ENCODE results near the gene CD55.

The CD55 gene, protein sequence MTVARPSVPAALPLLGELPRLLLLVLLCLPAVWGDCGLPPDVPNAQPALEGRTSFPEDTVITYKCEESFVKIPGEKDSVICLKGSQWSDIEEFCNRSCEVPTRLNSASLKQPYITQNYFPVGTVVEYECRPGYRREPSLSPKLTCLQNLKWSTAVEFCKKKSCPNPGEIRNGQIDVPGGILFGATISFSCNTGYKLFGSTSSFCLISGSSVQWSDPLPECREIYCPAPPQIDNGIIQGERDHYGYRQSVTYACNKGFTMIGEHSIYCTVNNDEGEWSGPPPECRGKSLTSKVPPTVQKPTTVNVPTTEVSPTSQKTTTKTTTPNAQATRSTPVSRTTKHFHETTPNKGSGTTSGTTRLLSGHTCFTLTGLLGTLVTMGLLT

DNA sequence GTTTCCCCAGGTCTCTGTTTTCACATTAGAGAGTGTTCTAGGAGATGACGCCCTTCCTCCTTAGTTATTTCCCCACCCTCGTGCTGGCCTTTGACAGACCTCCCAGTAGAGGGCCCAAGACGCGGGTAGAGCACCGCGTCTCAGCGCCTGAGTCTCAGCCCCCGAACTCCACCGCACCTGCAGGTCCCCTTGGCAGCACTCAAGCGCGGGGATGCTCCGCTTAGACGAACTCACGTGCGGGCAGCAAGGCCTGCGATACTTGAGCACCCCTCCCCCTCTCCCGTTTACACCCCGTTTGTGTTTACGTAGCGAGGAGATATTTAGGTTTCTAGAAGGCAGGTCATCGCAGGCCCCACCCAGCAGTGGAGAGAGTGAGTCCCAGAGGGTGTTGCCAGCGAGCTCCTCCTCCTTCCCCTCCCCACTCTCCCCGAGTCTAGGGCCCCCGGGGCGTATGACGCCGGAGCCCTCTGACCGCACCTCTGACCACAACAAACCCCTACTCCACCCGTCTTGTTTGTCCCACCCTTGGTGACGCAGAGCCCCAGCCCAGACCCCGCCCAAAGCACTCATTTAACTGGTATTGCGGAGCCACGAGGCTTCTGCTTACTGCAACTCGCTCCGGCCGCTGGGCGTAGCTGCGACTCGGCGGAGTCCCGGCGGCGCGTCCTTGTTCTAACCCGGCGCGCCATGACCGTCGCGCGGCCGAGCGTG lies at the start of gene CD55:
TSS of gene CD55 (plus strand) at position 600 of the 711 bp plus-strand sequence. CDS start at position 688, 88 bp downstream.
- H3K4me3 ChIP-seq (ENCODE audit: low read depth, low read length) = peak within 1 kb of the TSS; percentile 84

DNA sequence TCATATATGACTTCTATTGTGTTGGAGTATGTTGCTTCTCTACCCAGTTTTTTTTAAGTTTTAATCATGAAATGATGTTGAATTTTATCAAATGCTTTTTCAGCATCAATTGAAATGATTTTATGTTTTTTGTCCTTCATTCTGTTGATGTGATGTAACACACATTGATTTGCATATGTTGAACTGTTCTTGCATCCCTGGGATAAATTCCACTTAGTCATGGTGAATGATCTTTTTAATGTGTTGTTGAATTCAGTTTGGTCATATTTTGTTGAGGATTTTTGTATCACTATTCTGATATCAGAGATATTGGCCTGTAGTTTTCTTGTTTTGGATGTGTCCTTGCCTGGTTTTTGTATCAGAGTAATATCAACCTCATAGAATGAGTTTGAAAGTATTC lies 46.6 kb upstream of the CD55 start:
- no peak overlapping the region for H3K4me3 ChIP-seq (ENCODE audit: low read depth, low read length)

DNA sequence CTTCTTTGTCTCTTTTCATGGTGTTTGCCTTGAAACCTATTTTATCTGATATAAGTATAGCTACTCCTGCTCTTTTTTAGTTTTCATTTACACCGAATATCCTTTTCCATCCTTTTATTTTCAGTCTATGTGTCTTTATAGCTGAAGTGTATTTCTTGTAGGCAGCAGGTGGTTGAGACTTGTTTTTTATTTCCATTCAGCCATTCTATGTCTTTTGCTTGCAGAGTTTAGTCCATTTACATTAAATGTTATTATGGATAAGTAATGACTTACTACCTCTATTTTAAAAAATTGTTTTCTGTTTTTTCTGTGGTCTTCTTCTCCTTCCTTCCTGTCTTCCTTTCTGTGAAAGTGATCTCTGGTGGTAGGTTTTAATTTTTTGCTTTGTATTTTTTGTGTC lies 45.0 kb upstream of the CD55 start:
- H3K4me3 ChIP-seq (ENCODE audit: low read depth, low read length) = no peak overlapping the region

DNA sequence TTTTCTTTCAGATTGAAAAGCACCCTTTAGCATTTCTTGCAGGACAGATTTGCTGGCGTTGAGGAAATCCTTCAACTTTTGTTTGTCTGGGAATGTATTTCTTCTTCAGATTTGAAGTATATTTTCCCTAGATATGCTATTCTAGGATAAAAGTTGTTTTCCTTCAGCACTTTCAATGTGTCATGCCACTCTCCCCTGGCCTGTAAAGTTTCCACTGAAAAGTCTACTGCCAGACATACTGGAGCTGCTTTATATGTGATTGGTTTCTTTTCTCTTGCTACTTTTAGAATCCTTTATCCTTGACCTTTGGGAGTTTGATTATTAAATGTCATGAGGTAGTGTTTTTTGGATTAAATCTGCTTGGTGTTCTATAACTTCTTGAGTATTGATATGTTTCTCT lies 44.2 kb upstream of the CD55 start:
- H3K4me3 ChIP-seq (ENCODE audit: low read depth, low read length) = no peak overlapping the region

DNA sequence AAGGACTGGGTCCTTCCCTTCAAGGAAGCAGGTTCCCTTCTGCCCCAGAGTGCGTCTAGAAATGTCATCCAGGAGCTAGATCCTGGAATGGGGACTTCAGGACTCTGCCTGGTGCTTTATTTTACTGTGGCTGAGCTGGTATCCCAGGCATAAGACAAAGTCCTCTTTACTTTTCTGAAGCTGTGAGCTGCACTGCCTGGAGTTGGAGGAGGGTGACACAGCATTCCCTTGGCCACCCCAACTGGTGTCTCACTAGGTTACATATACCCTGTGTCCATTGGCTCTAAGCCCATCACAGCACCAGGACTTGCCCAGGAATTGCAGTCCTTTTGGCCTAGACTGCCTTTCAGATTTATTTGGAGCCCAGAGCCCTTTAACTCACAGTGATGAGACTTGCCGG lies 41.8 kb upstream of the CD55 start:
- H3K4me3 ChIP-seq (ENCODE audit: low read depth, low read length) = no peak overlapping the region

DNA sequence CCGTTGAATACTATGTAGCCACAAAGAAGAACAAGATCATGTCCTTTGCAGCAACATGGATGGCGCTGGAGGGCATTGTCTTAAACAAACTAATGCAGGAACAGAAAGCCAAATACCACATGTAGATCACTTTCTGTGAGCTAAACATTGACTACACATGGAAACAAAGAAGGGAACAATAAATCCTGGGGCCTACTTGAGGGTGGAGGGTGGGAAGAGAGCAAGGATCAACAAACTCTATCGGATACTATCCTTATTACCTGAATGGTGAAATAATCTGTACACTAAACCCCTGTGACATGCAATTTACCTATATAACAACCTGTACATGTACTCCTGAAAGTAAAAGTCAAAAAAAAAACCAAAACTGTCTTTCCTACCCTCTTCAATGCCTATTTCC lies 40.8 kb upstream of the CD55 start:
- no peak overlapping the region for H3K4me3 ChIP-seq (ENCODE audit: low read depth, low read length)

DNA sequence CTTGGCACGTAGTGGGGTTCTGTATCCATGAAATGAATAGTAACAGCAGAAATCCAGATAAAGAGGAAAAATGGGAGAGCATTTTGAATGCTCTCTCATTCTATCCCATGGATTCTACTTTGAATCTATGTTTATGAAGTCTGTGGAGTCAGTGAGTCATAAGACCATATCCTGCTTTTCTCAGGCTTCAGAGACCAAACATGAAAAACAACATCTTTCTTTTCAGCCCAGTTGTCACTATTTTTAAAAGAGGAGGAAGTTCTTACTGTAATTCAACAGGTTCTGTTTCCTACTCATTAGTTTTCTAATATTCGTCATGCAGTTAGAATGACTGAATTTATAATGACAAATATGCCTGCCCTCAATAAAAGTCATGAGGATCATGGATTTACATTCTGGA lies 39.4 kb upstream of the CD55 start:
- H3K4me3 ChIP-seq (ENCODE audit: low read depth, low read length) = no peak overlapping the region

DNA sequence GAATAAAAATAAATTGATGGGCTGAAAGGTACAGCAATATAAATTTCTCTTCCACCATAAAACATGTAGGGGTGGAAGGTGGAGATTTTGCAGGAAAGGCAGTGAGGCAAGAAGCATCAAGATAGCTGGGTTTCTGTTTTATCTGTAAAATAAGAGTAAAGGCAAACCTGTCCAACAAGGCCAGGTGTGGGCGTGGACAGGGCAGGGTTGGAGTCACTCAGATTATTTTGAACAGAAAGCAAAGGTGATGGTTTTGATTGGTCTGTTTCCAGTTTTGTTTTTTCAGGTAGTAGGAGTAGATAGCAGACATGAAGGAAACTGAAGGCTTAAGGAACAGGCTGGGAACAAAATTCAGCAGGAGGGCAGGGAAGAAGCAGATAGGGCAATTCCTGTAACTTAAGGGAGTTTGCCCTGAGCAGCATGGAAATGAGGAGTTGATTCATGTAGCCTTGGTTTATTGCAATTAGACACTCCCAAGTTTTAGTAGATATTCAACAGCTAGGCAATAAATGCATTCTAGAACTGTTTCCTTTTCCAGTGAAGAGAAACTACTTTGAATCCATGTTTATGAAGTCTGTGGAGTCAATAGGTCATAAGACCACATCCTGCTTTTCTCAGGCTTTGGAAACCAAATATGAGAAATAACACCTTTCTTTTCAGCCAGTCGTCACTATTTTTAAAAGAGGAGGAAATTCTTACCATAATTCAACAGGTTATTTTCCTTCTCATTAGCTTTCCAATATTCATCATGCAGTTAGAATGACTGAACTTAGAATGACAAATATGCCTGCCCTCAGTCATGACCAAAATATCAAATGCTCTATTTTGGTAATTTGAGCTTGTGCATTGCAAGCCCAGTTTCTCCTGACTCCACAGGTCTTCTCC lies 38.7 kb upstream of the CD55 start:
- H3K4me3 ChIP-seq (ENCODE audit: low read depth, low read length) = no peak overlapping the region

DNA sequence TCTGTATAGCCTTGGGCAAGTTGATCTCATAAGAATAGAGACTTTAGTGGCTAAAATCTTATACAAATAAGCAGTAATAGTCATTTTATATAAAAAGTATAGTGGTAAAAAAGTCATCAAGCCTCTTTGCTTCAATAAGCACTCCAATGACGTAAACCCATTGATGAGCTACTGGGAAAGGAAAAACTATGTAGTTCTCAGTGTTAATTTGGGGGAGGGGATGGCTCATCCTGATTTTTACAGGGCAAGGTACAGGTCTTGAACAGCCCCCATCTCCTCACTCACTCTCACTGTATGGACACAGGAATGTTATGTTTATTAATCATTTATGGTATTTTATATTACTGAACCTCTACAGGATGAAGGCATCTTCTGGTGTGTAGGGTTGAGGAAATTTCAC lies 38.1 kb upstream of the CD55 start:
- H3K4me3 ChIP-seq (ENCODE audit: low read depth, low read length) = no peak overlapping the region

DNA sequence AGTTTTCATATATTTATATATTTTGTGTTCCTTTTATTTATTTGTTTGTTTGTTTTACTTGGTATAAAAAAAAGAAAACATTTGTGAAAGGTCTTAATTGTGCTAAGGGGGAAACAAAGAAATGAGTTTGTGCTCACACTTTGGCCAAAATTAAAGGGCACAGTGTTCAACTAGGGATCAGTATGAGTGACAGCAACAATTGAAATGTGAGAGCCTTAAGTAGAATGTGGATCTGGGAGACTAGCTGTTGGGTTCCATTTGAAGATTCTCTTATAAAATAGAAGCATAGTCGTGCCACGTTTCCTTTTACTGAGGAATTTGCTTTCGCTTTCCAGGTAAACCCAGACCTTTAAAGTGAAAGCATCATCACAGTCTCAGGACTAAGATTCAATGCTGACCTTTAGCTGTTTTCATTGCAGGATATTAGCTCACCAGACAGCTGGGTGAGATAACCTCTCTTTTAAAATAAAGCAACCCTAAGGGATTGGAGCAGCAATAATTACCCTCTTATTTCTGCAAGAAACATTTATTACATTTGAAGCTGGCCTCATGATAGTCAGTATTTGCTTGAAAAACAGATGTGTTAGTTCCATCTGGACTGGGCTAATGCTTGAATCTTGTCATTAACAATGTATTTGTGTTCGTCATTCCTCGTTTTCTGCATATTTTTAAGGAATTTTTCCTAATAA lies 37.1 kb upstream of the CD55 start:
- H3K4me3 ChIP-seq (ENCODE audit: low read depth, low read length) = no peak overlapping the region

DNA sequence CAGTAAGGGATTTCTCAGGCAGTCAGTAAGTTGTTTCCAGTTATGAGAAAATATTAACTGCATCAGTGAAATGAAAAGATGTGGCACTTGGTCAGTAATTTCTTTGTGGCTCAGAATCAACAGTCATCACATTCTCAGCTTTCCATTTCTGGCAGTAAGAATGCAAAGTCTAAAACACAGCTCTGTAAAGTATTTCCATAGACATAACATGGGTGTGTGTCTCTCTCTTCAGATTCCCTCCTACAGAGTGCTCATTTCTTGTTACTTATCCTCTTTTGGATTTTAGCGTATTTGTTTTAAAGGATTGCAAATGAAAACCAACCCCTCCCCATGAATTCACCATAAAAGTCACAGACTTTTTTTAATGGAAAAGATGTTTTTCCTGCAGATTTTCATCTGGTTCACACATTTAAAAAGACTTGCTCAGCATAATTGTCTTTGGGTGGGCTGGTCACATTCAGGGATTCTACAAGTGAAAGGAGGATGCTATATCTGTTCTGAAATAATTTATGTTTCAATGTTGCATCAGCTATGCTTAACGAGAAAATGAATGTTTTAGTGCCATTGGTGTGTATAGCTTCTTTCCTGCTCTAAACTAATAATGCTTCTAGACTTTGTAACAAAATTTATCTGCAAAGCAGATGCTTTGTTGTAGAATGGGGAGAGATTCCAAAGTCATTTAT lies 34.6 kb upstream of the CD55 start:
- H3K4me3 ChIP-seq (ENCODE audit: low read depth, low read length) = no peak overlapping the region

DNA sequence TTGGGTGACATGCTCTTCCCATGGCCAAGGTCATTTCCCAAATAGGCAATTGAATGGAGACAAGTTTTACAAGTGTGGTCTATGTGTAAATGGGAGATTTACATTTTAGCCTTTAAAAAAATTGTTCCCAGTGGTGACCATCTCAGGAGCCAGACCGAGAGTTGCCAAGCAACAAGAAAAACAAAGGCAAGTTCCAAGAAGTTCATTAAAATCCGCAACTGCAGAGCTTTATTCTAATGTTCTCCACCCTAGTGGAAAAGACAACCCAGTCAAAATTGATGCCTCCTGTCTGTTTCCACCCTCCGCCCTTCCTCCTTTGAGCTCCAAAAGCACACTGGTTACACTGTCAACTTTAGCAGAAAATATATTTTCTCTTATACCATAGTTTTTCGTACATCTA lies 33.2 kb upstream of the CD55 start:
- H3K4me3 ChIP-seq (ENCODE audit: low read depth, low read length) = no peak overlapping the region

DNA sequence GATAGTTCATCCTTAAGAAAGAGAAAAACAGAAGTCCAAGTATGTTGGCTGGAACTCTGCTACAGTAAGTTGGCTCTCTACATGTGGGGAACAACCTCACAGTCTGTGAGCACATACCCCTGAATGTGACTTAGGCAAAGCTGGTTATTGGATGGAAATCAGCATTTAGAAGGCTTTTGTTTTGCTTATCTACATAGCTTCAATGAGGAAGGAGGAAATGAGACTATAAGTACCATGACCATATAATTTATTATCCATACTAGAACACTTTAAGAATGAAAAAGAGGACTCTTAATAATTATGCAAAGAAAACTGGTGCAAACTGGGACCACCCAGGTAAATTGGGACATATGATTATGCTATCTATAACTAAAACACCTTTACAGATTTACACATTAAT lies 31.7 kb upstream of the CD55 start:
- no peak overlapping the region for H3K4me3 ChIP-seq (ENCODE audit: low read depth, low read length)

DNA sequence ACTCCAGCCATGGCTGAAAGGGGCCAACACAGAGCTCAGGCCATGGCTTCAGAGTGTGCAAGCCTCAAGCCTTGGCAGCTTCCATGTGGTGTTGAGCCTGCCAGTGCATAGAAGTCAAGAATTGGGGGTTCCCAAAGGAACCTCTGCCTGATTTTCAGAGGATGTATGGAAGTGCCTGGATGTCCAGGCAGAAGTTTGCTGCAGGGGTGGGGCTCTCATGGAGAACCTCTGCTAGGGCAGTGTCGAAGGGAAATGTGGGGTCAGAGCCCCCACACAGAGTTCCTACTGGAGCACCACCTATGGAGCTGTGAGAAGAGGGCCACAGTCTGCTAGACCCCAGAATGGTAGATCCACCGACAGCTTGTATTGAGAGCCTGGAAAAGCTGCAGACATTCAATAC lies 29.8 kb upstream of the CD55 start:
- H3K4me3 ChIP-seq (ENCODE audit: low read depth, low read length) = no peak overlapping the region

DNA sequence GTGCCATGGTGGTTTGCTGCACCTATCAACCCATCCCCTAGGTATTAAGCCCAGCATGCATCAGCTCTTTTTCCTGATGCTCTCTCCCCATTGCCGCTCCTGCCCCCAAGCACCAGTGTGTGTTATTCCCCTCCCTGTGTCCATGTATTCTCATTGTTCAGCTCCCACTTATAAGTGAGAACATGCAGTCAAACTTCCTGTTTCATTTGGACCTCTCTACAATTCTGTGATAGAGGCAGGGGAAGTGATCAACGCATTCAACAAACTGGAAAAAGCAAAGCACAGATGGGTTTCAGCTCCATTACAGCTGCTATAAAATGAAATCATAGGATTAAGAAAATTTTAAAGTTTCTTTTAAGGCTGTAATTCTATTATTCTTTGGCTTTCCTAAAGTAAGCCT lies 23.3 kb upstream of the CD55 start:
- no peak overlapping the region for H3K4me3 ChIP-seq (ENCODE audit: low read depth, low read length)

DNA sequence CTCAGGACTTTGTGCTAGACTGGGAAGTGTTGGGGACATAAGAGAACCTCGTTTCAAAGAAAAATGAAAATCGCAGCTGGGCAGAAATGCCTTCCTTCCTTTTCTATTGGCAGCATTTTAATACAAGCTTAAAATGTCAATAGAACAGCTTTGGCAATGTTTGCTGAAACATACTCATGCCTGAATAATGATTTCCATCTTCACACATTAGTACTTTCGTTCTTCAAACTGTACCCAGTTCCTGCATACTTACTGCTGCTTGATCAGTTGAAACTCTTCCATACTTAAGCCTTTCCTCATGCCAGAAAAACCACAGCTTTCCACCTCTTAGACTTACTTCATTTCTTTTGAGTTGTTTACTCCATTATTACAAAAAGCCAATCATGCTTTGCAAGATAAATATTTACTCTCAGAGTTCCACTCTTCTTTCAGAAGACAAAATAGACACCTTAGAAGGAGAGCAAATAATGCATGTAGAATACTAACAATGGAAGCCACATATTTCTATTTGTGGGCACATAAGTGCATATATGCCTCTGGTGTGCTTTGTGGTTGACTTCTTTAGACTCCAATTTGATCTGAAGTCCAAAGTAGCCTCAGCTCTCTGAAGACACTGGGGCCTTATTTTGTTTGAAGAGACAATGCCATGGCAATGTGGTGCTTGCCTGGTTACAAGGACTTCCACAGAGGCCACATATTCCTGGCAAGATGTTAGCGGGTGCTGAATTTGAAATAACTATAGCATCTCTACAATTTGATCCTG lies 22.7 kb upstream of the CD55 start:
- H3K4me3 ChIP-seq (ENCODE audit: low read depth, low read length) = no peak overlapping the region

DNA sequence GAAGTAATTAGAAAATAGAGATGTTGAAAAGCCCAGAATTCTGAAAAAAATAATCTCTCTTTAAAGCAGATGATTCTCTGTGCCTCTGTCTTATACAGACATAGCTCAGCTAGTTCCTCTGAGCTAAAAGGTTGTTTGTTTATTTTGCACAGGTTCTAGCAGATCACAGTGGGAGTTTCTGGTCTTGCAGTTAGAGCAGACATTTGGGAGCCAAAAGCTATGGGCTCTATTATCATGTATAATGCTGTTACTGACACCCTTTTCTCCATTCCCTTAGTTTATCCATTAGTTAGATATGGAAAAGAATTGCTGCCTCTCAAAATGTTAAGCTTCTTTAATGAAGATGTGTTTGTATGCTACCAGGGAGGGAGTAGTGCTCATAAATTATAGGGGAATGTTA lies 20.5 kb upstream of the CD55 start:
- no peak overlapping the region for H3K4me3 ChIP-seq (ENCODE audit: low read depth, low read length)

DNA sequence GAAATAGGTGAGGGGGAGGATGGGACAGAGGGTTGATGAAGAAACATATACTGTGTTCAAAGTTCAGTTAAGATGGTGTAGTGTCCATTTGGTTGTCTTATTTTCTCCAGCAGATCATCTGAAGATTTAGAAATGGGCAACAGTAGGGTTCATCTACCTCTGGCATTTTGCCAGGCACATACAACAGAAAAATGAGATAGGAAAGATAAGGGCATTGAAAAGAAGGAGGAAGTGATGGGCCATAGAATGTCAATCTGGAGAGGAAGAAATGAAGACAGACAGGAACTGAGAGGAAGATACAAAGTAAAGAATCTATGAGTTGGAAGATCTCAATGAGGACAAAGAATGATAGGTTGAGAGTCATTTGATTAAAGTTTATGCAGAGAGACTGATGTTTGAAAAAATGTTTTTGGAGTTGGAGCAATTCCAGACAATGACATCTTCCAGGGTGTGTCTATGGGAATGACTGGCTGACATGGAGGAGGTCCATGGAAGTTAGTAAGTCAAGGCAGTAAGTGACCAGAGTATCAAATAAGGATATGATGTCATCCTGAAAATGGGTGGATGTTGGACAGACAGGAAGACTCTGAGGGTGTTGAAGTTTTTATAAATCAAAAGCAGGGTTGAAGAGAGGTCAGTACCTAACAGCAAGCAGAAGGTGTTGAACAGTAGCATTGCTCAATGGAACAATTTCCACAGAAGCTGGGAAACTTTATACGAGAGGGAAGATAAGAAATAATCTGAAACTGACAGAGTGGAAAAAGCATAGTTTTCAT lies 18.7 kb upstream of the CD55 start:
- no peak overlapping the region for H3K4me3 ChIP-seq (ENCODE audit: low read depth, low read length)
